HG03175 (cell line): ENCODE results near the gene SNED1.
"Not testable (repeated sequence)": the region's sequence is repeated elsewhere in the genome, so short reads cannot be mapped to it uniquely, and the experiment has no call there.

ENCODE experiments used
- ATAC-seq: cut with Tn5 transposase; IDR thresholded peaks from one replicate; pipeline ENCODE4 v1.9.1; 2021; ENCODE audit warnings: mild to moderate bottlenecking, moderate library complexity; ENCODE audit not compliant: unreplicated experiment

SNED1 gene

DNA sequence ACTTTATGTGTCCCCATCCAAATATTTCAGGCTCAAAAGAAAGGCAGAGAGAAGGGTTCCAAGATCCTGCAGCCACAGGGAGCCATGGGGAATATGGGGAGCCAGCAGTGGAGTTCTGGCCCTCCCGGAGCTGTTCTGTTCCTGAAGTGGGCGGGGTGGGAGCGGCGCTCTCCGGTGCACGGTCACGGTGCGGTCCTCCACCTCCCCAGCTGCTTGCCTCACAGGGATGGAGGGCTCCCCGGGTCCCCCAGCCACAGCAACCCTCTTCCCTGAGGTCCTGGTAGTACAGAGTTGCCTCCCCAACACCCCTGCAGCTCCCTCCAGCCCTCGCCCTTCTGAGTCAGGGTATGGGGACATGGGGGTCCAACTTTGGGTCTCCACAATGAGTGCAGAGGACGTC lies 26.2 kb upstream of the SNED1 start:
- ATAC-seq, result no peak

DNA sequence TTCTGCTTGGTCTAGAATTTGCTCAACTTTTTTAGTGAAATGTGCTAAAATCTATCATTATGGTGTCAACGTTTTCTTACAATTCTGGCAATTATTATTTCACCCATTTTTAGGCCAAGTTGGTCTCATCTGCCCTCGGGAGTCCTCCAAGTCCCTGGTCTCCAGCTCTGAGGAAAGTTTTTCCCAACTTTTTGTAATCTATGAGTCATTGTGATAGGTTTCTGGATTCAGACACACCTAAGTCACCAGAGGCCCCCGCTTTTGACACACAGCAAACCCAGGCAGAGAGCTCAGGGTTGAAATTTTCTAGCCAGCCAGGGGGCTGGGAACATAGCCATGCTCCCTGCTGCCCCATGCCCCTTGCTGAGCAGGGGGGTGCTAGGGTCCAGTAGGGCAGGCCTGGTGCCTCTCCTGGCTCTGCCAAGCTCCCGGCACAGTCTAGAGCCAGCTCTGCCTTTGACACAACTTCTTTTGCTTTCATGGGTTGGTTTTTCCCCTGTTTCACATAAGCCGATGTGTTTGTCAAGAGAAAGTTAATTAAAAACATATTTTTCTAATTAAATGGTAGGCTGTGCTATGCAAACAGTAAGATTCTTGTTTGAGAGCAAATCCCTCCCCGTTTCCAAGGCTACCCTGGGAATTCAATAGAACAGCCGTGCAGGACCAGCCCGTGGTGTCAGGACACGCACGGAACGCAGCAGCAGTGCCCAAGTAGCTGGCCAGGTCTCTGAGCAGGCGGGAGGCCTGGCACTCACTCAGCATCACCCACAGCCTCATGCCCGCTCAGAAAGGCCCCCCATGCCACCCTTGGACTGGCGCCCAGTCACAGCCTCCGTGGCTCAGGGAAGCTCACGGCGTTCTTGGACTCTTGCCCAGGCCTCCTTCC lies 25.5 kb upstream of the SNED1 start:
- no peak for ATAC-seq

DNA sequence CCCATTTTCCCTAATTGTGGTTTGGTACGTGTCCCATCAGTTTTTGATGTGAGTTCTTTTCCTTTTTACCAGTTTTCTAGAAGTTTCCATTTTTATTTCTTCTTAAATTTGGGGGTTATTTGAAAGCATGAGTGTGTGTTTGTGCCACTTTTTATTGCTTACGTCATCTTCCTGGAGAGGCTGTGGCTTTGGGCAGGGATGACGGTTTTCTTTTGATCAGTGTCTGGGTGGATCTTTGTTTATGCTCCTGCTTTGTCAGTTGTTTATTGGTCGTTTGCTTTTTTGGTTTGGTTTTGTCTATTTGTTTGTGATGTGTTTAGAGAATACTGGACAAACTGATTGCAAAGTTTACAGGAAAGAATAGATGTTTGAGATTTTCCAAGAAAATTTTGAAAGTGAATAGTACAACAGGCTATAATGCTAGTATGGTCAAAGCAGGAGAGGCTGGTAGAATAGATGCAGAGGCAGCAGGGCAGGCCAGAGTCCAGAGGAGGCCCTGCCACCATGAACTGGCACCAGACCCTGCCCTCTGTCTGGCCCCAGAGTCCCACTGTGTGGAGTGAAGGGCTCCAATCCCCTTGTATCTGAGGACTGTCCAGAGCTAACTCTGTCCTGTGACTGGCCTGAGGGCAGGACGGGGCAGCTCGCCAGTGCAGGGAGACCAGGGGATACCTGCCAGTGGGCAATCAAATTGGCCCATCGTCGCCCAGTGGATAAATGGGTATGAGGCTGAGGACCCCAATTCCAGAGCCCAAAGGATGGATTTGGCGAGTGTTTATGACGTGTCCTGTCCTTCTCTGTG lies 23.4 kb upstream of the SNED1 start:
- ATAC-seq, result no peak

DNA sequence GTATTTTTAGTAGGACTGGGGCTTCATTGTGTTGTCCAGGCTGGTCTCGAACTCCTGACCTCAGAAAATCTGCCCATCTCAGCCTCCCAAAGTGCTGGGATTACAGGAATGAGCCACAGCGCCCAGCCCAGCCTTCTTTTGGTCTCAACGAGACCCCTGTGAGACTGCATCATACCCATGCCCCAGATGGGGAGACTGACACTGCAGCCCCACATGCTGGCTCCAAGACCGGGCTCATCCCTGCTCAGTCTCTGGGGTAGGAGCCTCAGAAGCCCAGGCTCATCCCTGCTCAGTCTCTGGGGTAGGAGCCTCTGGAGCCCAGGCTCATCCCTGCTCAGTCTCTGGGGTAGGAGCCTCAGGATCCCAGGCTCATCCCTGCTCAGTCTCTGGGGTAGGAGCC lies 22.5 kb upstream of the SNED1 start:
- not testable (repeated sequence) for ATAC-seq

DNA sequence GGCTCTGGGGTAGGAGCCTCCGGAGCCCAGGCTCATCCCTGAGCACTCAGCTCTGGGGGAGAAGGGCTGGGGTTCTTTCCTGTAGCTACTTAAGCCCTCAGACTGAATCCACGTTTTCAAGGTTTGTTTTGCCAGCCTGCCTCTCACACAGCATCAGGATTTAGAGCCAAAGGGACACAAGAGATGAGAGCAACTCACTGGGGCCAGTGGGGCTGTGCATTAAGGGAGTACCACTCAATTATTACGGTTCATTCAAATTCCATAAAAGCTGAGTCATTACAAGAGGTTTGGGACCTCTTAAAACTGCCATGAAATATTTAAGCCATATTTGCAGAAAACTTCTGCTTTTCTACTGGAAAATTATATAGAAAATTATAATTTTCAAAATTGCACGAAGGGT lies 17.1 kb upstream of the SNED1 start:
- no peak for ATAC-seq

DNA sequence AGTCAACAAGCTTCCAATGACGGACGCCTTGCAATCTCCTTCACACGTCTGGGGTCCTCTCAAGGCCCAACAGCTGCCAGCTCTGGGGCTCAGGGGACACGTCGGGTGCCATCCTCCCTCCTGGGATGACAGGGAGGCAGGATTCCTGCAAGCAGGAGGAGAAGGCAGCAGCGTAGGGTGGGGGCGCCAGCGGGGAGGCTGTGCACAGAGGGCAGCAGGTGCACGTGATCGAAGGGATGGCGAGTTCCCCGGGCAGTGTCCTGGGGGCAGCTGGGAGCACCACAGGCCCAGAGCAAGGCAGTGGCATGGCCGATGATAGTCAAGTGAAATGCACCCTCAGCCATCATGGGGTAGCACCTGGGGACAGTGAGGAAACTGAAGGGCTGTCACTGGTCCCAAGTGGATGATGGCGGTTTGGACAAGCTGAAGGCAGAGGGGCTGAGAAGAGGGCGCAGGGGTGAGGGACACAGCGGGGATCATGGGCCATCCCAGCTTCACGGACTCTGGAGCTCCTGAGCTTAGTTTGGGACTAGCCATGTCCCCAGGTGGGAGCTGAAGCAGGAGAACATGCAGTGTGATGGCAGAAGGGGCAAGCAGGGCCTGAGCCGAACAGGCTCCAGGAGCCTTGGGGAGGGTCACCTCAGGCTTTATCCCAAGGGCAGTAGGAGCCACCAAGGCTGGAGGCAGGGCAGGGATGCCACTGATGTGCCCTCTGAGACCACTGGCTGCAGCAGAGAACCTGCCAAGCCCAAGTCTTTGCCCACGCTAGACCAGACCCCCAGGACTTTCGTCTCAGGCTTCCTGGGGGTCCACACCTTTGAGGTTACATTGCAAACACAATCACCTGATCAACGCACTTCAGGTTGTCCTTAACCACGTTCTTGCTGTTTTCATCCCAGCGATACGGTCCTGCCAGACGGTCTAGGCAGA lies 16.3 kb upstream of the SNED1 start:
- no peak for ATAC-seq

DNA sequence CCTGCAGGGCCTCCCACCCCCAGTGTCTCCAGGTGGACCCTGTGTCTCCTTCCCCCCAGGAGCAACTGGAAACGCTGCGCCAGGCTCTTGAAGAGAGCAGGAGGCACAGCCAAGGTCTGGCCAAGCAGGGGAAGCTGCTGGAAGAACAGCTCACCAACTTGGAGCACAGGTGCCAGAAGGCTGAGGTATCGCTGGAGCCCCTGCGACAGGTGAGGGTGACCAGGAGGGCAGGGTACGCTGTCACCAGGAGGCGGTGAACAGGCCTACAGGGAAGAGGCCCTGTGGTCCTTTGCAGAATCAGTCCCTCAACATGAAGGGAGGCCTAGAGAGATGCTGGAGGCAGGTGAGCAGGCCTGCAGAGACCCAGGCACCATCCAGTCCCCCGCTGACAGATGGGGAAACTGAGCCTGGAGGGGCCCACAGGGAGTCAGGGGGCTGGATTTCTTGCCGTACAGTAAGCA lies 15.6 kb upstream of the SNED1 start:
- ATAC-seq, result no peak

DNA sequence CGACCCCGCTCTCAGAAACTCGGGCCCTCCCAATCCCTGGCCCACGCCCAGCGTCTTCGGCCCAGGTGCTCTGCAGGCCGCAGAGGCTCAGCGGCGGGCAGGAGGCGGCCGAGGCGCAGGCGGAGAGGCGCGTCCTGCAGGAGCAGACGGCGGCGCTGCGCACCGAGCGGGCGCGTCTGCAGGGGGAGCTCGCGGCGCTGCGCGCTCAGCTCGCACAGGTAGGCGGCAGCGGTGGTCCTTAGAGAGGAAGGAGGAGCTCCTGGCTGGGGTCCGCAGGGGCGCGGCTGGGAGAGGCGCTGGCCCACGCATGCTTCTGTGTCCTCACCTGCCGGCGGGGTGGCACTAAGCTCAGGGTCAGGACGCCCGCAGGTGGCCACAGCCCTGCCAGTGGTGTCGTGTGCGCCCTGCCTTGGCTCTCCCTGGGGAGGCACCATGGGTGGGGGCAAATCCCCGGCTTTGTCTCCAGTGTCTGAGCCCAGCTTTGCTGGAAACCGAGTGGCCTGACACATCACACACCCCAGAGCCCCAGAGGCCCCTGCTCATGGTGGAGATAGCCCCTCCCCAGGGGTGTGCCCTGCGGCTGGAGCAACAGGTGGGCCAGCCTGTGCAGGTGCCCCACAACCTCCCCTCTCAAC lies 14.9 kb upstream of the SNED1 start:
- no peak for ATAC-seq

DNA sequence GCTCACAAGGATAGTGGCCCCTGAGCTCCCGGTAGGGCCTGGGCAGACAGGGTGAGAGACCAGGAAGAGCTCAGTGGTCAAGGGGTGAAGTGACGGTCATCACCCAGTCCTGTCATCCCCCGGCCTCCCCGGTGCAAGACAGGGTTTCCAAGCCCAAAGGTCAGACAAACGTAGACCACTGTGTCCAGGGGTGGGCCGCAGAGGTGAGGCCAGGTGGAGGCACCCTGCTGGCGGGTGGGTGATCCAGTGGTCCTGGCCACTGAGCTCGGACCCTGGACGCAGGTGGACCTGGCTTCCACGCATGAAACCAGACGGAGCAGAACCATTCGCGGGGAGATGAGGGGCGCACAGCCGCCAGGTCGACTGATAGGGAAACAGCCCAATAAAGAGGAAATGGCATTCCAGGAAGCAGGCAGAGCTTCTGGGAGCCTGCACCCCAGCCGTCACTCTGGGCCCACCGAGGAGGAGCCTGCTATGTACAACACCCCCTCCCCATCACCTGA lies 14.4 kb upstream of the SNED1 start:
- no peak for ATAC-seq

DNA sequence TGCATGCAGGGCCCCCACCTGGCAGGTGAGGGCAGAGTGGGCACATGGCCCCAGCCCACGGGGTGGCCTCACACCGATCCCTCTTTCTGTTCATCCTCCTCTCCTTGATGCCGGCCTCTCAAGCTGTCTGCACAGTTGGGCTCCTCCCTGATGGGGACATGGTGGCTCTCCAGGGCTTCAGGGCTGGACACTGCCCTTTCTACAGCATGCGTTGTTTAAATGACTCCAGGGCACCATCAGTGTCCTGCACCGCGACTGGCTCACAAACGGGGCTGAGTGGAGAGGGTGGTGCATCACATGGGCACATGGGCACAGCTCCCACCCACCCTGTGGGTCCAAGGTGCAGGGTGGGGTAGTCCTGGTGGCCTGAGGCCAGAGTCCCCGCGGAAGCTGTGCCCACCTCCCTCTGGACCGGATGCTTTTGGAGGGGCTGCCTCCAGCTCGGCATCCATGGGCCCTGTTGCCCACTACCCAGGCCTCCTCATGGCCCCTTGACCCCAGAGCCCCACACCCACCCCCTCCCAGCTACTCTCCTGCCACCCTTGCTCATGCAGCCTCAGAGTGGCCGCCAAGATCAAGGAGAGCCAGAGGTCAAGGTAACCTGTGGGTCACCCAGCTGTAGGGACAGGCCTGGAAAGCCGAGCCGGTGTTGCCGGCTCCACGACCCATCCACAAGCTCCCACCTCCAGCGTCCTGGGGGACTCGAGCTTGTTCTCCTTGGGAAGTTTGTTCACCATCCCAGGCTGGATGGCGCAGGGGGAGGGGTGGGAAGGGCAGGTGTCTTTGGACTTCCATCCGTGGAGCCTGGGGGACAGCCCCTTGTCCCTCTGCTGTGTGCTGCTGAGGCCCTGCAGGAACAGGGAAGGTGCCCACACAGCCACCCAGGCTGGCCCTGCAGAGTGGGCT lies 12.3 kb upstream of the SNED1 start:
- ATAC-seq, result no peak

DNA sequence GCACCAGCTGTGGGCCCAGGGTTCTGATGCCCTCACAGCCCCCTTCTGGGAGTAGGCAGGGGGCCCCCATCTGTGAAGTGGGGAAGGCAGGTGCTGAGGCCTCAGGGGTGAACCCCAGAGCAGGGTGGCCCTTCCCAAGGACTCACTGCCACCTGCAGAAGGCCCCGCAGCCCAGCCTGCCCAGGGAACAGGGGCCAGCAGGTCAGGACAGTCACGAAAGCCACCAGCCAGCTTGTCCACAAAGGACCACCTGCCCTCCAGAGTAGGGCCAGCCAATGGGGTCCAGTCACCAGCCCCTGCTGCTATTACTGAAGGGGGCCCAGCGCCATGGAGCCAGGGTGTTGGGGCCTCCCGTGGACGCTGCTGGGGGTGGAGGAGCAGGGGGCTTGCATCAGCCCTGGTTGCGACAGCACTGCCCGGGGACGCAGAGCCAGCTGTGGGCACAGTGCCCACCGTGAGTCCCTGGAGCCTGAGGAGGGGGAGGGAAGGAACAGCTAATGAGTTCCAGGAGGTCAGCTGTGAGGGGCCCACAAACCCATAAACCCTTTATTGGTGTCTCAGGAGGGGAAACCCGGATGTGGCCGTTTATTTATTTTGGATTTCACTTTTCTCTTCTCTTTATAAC lies 11.5 kb upstream of the SNED1 start:
- no peak for ATAC-seq

DNA sequence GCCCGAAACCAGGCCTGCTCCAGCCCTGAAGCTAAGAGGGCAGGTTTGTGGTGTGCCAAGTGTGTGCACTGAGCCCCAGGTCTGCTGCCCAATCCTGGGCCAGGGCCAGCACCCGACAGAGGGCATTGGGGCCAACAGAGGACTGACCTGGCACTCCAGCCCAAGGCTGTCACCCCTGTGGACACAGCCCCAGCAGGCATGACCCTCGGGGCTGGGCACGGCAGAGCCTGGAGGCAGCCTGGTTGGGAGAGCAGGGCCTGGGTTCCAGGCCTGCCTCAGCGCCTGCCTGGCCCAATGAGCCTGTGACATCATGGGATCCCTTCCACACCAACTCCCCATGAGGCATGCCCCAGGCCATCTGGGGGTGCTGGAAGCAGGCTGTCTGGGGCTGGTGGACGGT lies 10.8 kb upstream of the SNED1 start:
- no peak for ATAC-seq

DNA sequence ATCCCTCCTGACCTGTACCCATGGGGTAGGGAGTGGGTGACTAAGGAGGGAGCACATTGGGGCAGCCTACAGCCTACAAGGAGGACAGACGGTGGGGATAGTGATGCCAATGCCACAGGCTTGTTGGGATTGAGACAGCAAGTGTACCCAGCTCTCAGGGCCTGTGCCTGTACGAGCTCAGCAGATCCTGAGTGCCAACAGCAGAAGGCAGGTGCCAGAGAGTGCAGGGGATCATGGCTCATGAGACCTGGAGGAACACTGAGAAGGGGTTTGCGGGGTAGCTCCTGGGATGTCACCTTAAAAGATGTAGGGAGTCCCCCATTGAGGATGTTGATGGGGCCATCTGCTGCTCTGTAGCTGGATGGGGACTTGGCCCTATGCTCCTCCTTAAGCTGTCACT lies 10.3 kb upstream of the SNED1 start:
- ATAC-seq, result no peak

DNA sequence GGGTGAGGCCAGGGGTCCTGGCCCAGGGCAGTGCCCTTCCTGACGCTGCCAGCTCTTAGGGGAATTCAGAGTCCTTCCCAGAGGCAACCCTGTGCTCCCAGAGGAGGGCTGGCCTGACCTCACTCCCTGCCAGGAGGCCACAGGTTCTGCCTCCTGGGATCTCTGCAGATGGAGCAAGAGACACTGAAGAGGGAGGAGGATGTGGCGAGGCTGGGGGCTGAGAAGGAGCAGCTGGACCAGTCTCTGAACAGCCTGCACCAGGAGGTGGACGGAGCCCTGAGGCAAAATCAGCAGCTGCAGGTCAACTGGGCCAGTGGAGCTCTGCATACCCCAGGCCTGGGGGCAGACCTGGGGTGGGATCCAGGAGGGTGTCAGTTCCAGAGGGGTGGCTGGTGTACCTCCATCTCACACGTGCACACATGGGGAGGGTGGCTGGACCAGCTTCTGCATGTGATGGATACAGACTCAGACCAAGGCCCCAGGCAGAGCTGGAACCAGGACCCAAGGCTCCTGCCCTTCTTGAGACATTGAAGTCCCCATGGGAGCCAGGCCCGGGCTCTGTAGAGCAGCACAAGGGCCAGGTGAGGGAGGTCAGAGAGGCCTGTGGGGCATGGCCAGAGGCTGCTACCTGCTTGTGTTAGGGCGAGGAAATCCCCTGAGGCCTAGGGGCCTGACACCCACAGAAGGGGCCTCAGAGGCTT lies 9.7 kb upstream of the SNED1 start:
- ATAC-seq, result no peak

DNA sequence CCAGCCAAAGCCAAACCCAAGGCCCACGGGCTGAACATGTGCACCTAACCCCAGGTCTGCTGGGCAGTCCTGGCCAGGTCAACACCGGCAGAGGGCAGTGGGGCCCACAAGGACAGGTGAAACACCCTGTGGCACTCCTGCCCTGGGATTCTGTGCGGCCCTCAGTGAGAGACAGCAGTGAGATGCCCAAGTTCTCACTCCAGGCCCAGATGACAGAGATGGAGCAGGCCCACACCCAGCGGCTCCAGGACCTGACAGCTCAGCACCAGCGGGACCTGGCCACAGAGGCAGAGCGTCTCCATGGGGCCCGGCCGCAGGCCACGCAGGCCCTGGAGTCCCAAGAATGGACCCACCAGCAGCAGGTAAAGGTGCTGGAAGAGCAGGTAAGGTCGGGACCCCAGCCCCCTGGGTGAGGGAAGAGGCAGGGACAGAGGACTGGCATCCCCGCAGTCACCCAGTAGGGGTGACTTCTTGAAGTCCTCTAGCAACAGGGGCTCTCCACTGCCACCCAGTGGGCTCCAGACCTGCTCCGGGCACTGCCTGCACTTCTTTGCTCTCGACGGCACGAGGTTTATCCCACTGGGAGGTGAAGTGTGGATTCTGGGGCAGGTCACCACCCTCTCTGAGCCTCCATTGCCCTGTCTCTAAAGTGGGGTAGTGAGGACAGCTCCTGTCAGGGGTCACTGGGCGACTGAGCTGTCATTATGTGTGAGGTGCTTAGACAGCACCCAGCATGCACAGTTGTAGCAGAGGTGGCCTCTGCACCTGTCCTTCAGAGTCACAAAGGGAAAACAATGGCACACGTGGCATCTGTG lies 8.8 kb upstream of the SNED1 start:
- ATAC-seq, result no peak

DNA sequence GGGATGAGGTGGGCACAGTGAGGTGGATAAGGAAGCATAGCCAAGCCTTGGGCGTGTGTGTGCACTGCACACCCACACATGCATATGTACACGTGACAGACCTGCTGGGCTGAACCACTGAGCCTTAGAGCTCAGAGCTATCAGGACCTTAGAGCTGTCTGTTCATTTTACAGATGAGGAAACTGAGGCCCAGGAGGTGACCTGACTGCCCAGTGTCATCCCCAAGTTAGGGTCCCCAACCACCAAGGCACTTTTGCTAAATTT lies 8.2 kb upstream of the SNED1 start:
- no peak for ATAC-seq

DNA sequence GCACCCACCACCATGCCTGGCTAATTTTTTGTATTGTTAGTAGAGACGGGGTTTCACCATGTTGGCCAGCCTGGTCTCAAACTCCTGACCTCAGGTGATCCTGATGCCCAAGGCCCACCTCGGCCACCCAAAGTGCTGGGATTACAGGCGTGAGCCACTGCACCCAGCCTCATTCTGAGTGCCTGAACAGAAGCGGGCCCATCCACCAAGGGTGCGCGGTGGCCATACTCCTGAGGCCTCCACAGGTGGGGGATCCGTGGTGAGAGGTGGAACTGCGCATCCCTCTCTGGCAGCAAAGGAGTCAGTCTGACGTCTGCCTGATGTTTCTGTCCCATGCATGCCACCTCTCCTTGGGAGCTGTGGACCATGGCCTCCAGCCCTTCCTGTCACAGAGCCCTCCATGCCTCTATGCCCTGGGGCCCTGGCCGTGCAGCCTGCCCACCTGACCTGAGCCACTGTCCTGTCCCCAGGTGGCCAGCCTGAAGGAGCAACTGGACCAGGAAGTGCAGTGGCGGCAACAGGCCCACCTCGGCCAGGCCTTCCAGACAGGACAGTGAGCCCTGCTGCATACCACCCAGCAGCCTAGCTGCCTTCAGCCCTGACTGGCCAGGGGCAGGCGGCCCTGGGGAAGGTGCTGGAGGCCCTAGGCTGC lies 7.6 kb upstream of the SNED1 start:
- ATAC-seq, result no peak
